NCI-H2227 (cell line): ENCODE results near the gene FOXD4L1.
"Not testable (repeated sequence)": the region's sequence is repeated elsewhere in the genome, so short reads cannot be mapped to it uniquely, and the experiment has no call there.

Experiments
- DNase-seq: peaks from one replicate; lab custom pipeline; 2025; ENCODE audit not compliant: unreplicated experiment; lab: John Stamatoyannopoulos, UW

Gene FOXD4L1

GRCh38 chr2:113521492-113521891, 23.0 kb downstream of the FOXD4L1 start:
- DNase-seq, result not testable (repeated sequence)

GRCh38 chr2:113524986-113525385, 26.5 kb downstream of the FOXD4L1 start:
- not testable (repeated sequence) for DNase-seq

DNA sequence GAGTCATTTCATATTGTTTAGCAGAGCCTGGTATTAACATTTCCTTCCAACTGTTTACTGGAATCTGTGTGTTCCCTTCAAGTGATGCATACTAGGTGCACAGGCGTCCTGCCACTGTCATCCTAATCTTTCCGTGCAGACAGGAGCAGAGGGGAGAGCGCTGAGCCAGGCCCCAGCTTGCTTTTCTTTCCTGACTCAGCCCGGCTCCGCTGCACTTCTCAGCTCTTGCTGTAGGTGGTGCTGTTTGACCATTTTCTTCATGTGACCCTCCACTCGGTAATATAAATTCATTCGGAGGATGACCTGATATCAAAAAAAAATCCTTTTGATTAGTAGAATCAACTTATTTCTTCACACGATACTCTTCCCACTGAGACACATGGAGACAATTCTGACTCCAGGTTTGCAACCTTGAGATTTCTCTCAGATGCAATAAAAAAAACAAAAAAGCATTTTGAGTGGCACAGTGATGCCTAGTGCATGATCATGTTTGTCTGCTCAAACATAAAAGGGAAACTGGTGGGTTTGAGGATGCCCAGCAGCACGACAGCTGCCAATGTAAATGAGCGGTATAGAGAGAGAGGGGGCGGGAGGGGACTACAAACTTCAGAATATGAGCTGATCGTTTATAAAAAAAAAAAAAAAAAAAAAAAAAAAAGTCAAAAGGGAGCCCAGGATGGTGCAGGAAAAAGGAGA, 29.0 kb downstream of the FOXD4L1 start:
- not testable (repeated sequence) for DNase-seq

DNA sequence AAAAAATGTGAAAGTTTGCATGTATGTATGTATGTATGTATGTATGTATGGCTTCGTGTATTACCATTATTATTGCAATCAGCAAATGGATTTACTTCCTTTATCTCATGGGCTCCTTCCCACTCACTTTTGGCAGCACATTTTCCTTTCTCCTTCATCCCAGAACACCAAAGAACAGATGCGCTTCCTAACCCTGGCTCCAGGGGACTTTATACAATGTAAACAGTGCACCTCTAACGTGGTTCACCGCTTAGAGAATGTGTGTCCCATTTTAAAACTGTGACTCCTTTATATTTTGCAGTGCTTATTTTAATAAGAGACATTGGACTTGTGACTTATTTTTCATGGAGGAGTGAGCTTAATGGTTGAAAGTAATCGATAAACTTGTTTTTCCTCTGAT, 29.7 kb downstream of the FOXD4L1 start:
- not testable (repeated sequence) for DNase-seq

DNA sequence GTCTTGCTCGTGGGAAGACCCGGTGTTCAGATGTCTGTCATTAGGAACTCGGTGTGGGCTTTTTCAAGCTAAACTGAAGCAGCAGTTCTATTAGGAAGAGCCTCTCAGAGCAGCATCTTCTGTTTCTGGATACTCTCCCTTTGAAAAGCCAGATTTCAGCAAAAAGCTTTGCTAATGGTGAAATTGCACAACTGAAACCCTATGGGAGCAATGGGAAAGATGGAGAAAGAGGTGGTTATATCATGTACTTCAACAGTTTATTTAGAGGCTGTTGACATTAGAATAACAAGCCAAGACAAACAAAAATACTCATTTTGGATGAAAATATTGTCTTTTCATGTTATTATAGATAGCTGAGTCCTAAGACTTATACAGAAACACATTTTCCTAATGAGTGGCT, 30.4 kb downstream of the FOXD4L1 start:
- not testable (repeated sequence) for DNase-seq

DNA sequence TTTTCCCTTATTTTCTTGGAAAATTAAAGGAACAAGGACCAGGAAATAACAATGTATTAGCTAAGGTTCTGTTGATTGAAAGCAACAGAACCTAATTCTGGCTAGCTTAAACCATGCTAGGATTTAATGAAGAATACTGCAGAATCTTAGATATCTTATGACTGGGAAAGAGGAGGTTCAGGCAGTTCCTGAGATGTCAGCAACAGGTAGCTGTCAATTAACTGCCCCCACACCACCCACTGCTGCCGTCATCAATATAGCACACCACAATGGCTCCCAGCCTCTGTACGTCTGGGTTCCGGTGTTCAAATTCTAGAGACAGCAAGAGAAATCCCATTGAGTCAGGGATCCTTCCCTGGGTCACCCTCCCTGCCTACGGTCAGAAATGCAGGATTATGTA, 34.5 kb downstream of the FOXD4L1 start:
- DNase-seq, result not testable (repeated sequence)

DNA sequence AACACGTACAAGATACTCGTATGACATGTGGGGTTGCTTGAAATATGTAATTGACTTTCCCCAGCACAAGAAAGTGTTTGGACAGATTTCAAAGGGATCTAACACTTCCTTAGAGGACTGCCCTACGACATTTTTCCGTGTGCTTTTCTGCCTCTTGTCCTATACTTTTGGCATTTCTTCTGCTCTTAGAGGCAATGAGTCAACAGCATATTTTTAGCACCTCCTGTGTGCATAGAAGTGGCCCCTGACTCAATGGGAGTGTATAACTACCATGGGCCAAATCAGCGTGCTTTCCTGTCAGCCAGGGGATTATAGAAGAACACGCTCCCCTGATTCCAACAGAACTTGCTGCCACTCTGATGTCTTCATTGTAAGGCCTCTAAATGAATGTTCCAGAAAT, 38.1 kb downstream of the FOXD4L1 start:
- not testable (repeated sequence) for DNase-seq

DNA sequence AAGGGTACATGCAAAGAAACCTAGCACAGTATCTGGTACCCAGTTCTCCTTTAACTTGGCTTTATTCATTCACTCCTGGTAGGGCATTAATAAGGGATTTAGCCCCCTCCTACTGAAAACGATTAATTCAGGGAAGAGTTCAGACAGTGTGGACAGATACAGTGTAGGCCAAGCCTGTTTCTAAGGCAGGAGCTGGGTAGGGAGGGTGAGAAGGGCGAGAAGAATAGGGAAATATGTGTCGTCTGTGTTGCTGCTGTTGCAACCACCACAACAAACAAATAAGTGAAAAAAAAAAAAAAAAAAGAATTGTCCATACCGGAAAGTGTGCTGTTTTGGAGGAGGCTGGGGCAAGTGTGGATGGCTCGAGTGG, 42.4 kb downstream of the FOXD4L1 start:
- DNase-seq, result not testable (repeated sequence)

- DNase-seq, result not testable (repeated sequence)
These were observed 42.9 kb downstream of the FOXD4L1 start for GRCh38 chr2:113541204-113541975.

DNA sequence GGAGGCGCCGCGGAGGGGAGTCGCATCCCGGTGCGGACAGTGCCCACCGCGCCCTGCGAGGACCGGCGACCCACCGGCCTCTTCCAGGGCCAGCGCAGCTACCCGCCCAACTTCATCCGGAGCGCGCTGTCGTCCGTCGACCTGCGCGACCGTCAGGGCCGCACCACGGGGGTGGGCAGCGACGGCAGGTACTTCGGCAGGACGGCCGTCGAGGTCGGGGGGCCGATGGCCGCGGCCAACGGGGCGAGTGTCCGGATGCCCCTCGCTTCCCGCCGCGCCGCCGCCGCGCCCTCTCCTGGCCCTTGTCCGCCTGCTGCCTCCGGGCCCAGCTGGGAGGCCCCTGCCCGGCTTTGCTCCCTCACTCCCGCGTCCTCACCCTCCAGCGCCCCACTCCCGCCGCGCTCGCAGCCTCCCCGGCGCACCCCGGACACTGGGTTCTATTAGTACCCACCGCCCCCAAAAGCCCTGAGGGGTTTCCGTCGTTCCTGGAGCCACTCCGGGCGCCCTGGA, 43.6 kb downstream of the FOXD4L1 start:
- not testable (repeated sequence) for DNase-seq

GRCh38 chr2:113542529-113542928, 44.1 kb downstream of the FOXD4L1 start:
- not testable (repeated sequence) for DNase-seq
